Mesendoderm (in vitro differentiated cells): ENCODE measurements around the gene TBC1D13. TPM values are rescaled to one million over a fixed set of nuclear protein-coding genes. Genes with fewer than 3 reads are reported as not detected.
A peak's percentile ranks its signal among the peaks of the same experiment; 100 is the strongest.

ENCODE experiments used
- DNase-seq: peaks from one replicate; pipeline ENCODE4 v3.0.0; 2013
- H2AK5ac ChIP-seq: 2 replicates; pipeline ENCODE4 v1.6.1; 2013; ENCODE audit warnings: low read length, inconsistent platforms
- H2BK120ac ChIP-seq: 2 replicates; pipeline ENCODE4 v1.6.1; 2013; ENCODE audit warnings: low read depth, mild to moderate bottlenecking, low read length, moderate library complexity, mixed read lengths
- H2BK15ac ChIP-seq: replicated peaks from 2 replicates; pipeline ENCODE4 v1.6.1; 2013; ENCODE audit warnings: low read depth, mild to moderate bottlenecking, moderate library complexity
- H2BK5ac ChIP-seq: 2 replicates; pipeline ENCODE4 v1.6.1; 2013; ENCODE audit warnings: low read length, inconsistent platforms
- H3K18ac ChIP-seq: 2 replicates; pipeline ENCODE4 v1.6.1; 2013; ENCODE audit warnings: mild to moderate bottlenecking, low read length, mixed read lengths
- H3K23ac ChIP-seq: one replicate; pipeline ENCODE4 v1.6.1; 2013; ENCODE audit warnings: low read length
- H3K27ac ChIP-seq: 2 replicates; pipeline ENCODE4 v1.5.1; 2013; ENCODE audit warnings: low read depth, mild to moderate bottlenecking, inconsistent platforms, low read length, moderate library complexity
- H3K27me3 ChIP-seq: 2 replicates; pipeline ENCODE4 v1.6.1; 2013; ENCODE audit warnings: low read length, control low read depth, mild to moderate bottlenecking, inconsistent platforms; ENCODE audit not compliant: insufficient read depth, poor library complexity
- H3K36me3 ChIP-seq: 2 replicates; pipeline ENCODE4 v1.6.1; 2013; ENCODE audit warnings: low read length, inconsistent platforms; ENCODE audit not compliant: control insufficient read depth, insufficient read depth
- H3K4ac ChIP-seq: one replicate; pipeline ENCODE4 v1.6.1; 2013; ENCODE audit warnings: low read depth, mild to moderate bottlenecking, low read length, moderate library complexity
- H3K4me1 ChIP-seq: 2 replicates; pipeline ENCODE4 v1.6.1; 2013; ENCODE audit warnings: low read depth, low read length, inconsistent platforms; ENCODE audit not compliant: control insufficient read depth
- H3K4me2 ChIP-seq: 2 replicates; pipeline ENCODE4 v1.6.1; 2013; ENCODE audit warnings: low read length
- H3K4me3 ChIP-seq: 2 replicates; pipeline ENCODE4 v1.5.1; 2013; ENCODE audit warnings: mild to moderate bottlenecking, low read length
- H3K56ac ChIP-seq: one replicate; pipeline ENCODE4 v1.6.1; 2013; ENCODE audit warnings: low read length
- H3K79me1 ChIP-seq: 2 replicates; pipeline ENCODE4 v1.6.1; 2013; ENCODE audit warnings: low read length, inconsistent platforms
- H3K79me2 ChIP-seq: 2 replicates; pipeline ENCODE4 v1.6.1; 2013; ENCODE audit warnings: mild to moderate bottlenecking, low read length; ENCODE audit not compliant: control insufficient read depth, insufficient read depth
- H3K9ac ChIP-seq: 2 replicates; pipeline ENCODE4 v1.6.1; 2013; ENCODE audit warnings: low read length, inconsistent platforms
- H4K5ac ChIP-seq: one replicate; pipeline ENCODE4 v1.6.1; 2013; ENCODE audit warnings: low read length
- H4K8ac ChIP-seq: one replicate; pipeline ENCODE4 v1.6.1; 2013; ENCODE audit warnings: low read depth, mild to moderate bottlenecking, control low read depth, low read length, moderate library complexity
- WGBS: extraction: QIAGEN DNeasy Blood & Tissue Kit; methylation state at CpG from one replicate; pipeline ENCODE4 v1.1.7; 2013; ENCODE audit warnings: low lambda C conversion rate, missing lambda C conversion rate; ENCODE audit not compliant: insufficient coverage; ENCODE audit errors: extremely low coverage; 5-methylcytosine and 5-hydroxymethylcytosine counted together
- polyA plus RNA-seq, 2 experiments: library from polyadenylated mRNA; stranded (reverse); fragments of 200-250 nt; gene quantifications; one replicate each; pipeline ENCODE4 v1.2.3, GENCODE V29; 2013

Gene TBC1D13, protein sequence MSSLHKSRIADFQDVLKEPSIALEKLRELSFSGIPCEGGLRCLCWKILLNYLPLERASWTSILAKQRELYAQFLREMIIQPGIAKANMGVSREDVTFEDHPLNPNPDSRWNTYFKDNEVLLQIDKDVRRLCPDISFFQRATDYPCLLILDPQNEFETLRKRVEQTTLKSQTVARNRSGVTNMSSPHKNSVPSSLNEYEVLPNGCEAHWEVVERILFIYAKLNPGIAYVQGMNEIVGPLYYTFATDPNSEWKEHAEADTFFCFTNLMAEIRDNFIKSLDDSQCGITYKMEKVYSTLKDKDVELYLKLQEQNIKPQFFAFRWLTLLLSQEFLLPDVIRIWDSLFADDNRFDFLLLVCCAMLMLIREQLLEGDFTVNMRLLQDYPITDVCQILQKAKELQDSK
- polyA plus RNA-seq (2013, experiment 1 of 2) = 19.4 TPM
- 19.3 TPM for polyA plus RNA-seq (2013, experiment 2 of 2)

DNA sequence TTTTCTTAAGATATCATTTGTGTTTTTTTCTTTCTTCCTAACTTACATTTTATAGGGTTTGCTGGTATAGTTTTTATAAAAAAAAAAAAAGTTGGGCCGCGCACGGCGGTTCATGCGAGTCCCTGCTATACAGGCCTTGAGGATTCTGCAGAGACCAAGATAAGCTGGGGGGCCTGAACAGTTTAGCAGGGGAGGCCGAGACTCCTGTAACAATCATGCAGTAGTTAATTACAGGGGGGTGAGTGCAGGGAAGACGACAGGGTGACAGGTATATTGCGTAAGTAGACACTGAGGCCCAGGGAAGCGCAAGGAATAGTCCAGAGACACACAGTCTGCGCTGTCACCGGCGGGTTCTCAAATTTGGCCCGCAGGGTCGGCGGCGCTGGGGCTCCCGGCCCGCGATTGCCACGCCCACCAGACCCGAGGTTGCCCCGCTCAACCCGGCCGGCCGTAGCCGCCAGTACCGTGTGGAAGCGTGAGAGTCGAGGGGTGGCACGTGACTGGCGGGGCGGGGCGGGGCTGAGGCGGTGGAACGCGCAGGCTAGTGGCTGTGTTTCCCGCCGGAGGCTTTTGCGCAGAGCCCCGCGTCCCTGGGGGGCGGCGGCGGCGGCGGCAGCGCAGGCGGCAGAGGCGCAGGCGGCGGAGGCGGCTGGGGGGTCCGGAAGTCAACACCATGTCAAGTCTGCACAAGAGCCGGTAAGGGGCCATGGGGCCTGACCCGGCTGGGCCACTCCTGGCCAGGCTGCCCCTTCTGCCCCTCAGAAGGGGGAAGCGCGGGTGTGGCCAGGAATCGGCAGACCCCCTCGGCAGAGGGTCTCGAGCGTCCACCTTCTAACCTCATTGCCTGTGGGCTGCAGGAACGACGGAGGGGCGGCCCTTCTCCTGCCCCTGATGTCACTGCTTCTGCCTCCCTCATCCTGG lies at the start of gene TBC1D13:
TSS of gene TBC1D13 (plus strand) at position 573 of the 921 bp plus-strand sequence. CDS start at position 674, 101 bp downstream.
- Histone ChIP-seq H3K4me2 (peak within 1 kb of the TSS; percentile 60), H3K56ac (peak within 1 kb of the TSS; percentile 98), H3K79me2 (peaks cover 3% of the 10 kb centered on the region), H3K4ac (peak within 1 kb of the TSS; percentile 56), H4K5ac (no peak within 1 kb of the TSS), H2AK5ac (no peak within 1 kb of the TSS), H4K8ac (peak within 1 kb of the TSS; percentile 79), H3K36me3 (peaks cover 2% of the 10 kb centered on the region), H3K79me1 (peaks cover 5% of the 10 kb centered on the region), H3K27ac (peak within 1 kb of the TSS; percentile 68), H3K4me1 (peaks cover 2% of the 10 kb centered on the region), H3K9ac (peak within 1 kb of the TSS; percentile 95), H3K23ac (no peak within 1 kb of the TSS), H3K27me3 (no peaks in the 10 kb centered on the region), H2BK5ac (peak within 1 kb of the TSS; percentile 45), H2BK120ac (no peak within 1 kb of the TSS), H3K4me3 (peak within 1 kb of the TSS; percentile 93), H3K18ac (peak within 1 kb of the TSS; percentile 45), H2BK15ac (no peak within 1 kb of the TSS)
- DNase-seq = peak; percentile 90
- WGBS = no CpG with 5 or more reads among the region's 64 CpGs

DNA sequence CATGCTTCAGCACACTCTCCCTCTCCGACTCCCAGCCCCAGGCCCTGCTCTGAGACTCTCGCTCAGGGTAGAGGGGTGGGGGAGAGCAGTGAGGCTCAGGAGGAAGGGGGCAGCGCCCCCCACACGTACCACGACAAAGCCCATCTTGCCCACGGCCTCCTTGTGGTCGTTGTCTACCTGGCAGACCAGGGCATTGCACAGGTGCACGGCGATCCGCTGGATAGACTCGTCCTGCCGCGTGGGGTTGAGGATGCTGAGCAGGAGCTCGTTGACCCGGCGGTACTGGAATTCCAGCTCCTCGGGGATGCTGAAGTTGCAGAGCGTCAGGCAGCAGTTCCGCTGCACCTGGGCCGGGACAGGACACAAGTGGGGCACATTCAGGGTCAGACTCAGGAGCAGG lies 44.7 kb upstream of the TBC1D13 start:
- H3K27ac ChIP-seq = no peak overlapping the region
- no peaks in the 10 kb centered on the region for H3K27me3 ChIP-seq
- H3K56ac ChIP-seq = no peak overlapping the region
- no peak overlapping the region for H3K9ac ChIP-seq
- H4K5ac ChIP-seq = no peak overlapping the region
- DNase-seq = no peak
- H3K36me3 ChIP-seq = no peaks in the 10 kb centered on the region
- H3K79me2 ChIP-seq = no peaks in the 10 kb centered on the region
- no peak overlapping the region for H4K8ac ChIP-seq
- H2BK120ac ChIP-seq = no peak overlapping the region
- H3K79me1 ChIP-seq = no peaks in the 10 kb centered on the region
- no peak overlapping the region for H3K4ac ChIP-seq
- H2AK5ac ChIP-seq = no peak overlapping the region
- H3K4me2 ChIP-seq = no peak overlapping the region
- WGBS = no CpG with 5 or more reads among the region's 20 CpGs
- H3K4me3 ChIP-seq = no peak overlapping the region
- H3K4me1 ChIP-seq = no peaks in the 10 kb centered on the region
- no peak overlapping the region for H2BK15ac ChIP-seq
- H2BK5ac ChIP-seq = no peak overlapping the region
- H3K18ac ChIP-seq = no peak overlapping the region
- no peak overlapping the region for H3K23ac ChIP-seq

DNA sequence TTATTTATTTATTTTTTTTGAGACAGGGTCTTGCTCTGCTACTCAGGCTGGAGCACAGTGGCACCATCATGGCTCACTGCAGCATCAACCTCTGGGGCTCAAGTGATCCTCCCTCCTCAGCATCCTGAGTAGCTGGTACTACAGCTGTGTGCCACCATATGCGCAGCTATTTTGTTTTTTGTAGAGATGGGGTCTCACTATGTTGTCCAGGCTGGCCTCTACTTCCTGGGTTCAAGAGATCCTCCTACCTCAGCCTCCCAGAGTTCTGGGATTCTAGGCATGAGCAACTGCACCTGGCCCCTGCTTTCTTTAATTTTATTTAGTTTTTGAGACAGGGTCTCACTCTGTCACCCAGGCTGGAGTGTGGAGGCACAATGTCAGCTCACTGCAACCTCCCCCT lies 43.6 kb upstream of the TBC1D13 start:
- no CpG with 5 or more reads among the region's 1 CpG for WGBS
- Histone ChIP-seq H3K23ac (no peak overlapping the region), H2BK120ac (no peak overlapping the region), H3K36me3 (no peaks in the 10 kb centered on the region), H3K18ac (no peak overlapping the region), H3K4me3 (no peak overlapping the region), H4K5ac (no peak overlapping the region), H3K4me1 (no peaks in the 10 kb centered on the region), H3K27me3 (no peaks in the 10 kb centered on the region), H3K4me2 (no peak overlapping the region), H3K4ac (no peak overlapping the region), H3K27ac (no peak overlapping the region), H3K79me2 (no peaks in the 10 kb centered on the region), H2AK5ac (no peak overlapping the region), H3K79me1 (no peaks in the 10 kb centered on the region), H3K56ac (no peak overlapping the region), H4K8ac (no peak overlapping the region), H2BK5ac (no peak overlapping the region), H2BK15ac (no peak overlapping the region), H3K9ac (no peak overlapping the region)
- DNase-seq = no peak

DNA sequence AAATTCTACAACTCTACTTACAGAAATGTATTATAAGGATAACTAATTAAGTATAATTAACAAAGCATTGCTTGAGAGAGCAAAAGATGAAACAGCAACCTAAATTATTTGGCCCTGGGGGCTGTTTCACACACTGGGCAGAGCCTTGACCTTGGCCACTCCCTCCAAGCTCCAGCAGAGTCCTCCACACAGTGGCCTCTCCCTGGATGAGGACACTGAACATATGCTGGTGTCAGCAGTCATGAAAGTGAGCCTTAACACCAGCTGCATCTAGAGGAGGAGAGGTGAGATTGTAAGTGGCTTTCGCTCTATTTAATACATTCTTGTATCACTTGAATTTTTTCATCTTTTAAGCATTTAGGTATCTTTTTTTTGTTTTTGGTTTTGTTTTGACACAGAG lies 39.8 kb upstream of the TBC1D13 start:
- no peak for DNase-seq

DNA sequence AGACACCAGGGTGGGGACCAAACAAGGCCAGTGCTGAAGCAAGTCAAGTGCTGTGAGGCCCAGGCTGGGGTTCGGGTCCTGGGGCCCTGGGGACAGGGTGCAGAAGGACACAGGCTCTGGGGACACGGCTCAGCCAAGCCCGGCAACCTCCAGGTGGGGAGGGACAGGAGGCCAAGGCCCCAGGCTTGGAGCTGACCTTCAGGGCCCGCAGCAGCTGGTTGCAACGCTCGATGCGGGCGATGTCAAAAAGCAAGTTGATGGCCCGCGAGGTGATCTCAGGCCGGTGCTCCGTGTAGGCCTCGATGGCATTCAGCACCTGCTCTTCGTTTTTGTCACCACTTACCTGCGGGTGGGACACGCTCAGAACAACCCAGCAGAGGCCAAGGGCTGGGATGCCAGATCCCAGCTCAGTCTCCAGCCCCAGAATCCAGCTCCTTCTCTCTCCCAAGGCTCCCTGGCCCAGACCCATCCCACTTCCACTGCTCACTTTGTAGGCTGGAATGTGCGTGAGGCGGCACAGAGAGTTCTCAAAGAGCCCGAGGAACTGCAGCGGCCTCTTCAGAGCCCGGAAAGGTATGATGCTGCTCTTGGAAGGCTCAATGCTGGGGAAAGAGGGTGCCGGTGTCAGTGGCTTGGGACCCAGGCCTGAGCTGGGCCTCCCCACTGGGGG lies 36.0 kb upstream of the TBC1D13 start:
- Histone ChIP-seq H2BK5ac (no peak overlapping the region), H4K8ac (no peak overlapping the region), H3K4ac (no peak overlapping the region), H3K4me2 (no peak overlapping the region), H2AK5ac (no peak overlapping the region), H3K23ac (no peak overlapping the region), H4K5ac (no peak overlapping the region), H3K79me1 (no peaks in the 10 kb centered on the region), H3K4me1 (no peaks in the 10 kb centered on the region), H3K56ac (no peak overlapping the region), H3K79me2 (no peaks in the 10 kb centered on the region), H3K27me3 (no peaks in the 10 kb centered on the region), H2BK120ac (no peak overlapping the region), H3K36me3 (no peaks in the 10 kb centered on the region), H3K9ac (no peak overlapping the region), H3K18ac (no peak overlapping the region), H3K4me3 (no peak overlapping the region), H2BK15ac (no peak overlapping the region), H3K27ac (no peak overlapping the region)
- WGBS = no CpG with 5 or more reads among the region's 22 CpGs
- DNase-seq = no peak

More for the DNA sequence above, 39.8 kb upstream of the TBC1D13 start:
- H3K27me3 ChIP-seq = no peaks in the 10 kb centered on the region
- H2BK120ac ChIP-seq = no peak overlapping the region
- H3K4me1 ChIP-seq = no peaks in the 10 kb centered on the region
- H2BK15ac ChIP-seq = no peak overlapping the region
- H3K4me3 ChIP-seq = no peak overlapping the region
- no peak overlapping the region for H3K23ac ChIP-seq
- no peak overlapping the region for H2AK5ac ChIP-seq
- H2BK5ac ChIP-seq = no peak overlapping the region
- H3K27ac ChIP-seq = no peak overlapping the region
- no peak overlapping the region for H4K8ac ChIP-seq
- H3K9ac ChIP-seq = no peak overlapping the region
- H4K5ac ChIP-seq = no peak overlapping the region
- no CpG with 5 or more reads among the region's 1 CpG for WGBS
- H3K36me3 ChIP-seq = no peaks in the 10 kb centered on the region
- H3K56ac ChIP-seq = no peak overlapping the region
- H3K18ac ChIP-seq = no peak overlapping the region
- no peak overlapping the region for H3K4me2 ChIP-seq
- H3K79me2 ChIP-seq = no peaks in the 10 kb centered on the region
- H3K79me1 ChIP-seq = no peaks in the 10 kb centered on the region
- no peak overlapping the region for H3K4ac ChIP-seq
